GM12875 (cell line): Measurements from ENCODE around the gene NCEH1.

Experiments used
- H3K4me3 ChIP-seq: one replicate; pipeline ENCODE4 v1.5.1; 2011; ENCODE audit warnings: low read depth, low read length, control low read depth
- TF ChIP-seq, protein P1 (sequence below): IDR thresholded peaks from 2 replicates; pipeline ENCODE4 v1.5.1; 2011; ENCODE audit warnings: low read depth, mild to moderate bottlenecking, control low read depth, inconsistent platforms, low read length, moderate library complexity, borderline replicate concordance; ENCODE audit not compliant: insufficient read depth

NCEH1 gene

DNA sequence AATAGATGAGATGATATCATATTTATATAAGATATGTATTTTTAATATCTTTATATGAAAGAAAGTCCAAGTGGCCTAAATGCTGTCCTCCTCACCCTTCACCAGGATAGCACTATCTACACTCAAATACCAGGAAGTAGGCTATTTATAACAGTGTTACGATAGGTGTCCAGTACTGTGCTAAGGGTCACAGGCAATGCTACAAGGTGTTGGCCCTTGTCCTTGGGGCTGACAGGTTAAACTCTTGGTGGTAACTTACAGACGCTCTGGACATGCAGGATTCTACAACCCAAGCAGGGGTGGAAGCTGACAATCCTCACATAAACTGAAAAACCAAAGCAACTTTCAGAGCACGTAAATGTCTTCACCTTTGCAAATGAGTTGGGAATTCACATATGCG, 22.3 kb downstream of the NCEH1 start:
- no peak overlapping the region for H3K4me3 ChIP-seq
- TF ChIP-seq, protein P1, sequence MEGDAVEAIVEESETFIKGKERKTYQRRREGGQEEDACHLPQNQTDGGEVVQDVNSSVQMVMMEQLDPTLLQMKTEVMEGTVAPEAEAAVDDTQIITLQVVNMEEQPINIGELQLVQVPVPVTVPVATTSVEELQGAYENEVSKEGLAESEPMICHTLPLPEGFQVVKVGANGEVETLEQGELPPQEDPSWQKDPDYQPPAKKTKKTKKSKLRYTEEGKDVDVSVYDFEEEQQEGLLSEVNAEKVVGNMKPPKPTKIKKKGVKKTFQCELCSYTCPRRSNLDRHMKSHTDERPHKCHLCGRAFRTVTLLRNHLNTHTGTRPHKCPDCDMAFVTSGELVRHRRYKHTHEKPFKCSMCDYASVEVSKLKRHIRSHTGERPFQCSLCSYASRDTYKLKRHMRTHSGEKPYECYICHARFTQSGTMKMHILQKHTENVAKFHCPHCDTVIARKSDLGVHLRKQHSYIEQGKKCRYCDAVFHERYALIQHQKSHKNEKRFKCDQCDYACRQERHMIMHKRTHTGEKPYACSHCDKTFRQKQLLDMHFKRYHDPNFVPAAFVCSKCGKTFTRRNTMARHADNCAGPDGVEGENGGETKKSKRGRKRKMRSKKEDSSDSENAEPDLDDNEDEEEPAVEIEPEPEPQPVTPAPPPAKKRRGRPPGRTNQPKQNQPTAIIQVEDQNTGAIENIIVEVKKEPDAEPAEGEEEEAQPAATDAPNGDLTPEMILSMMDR, result no peak

DNA sequence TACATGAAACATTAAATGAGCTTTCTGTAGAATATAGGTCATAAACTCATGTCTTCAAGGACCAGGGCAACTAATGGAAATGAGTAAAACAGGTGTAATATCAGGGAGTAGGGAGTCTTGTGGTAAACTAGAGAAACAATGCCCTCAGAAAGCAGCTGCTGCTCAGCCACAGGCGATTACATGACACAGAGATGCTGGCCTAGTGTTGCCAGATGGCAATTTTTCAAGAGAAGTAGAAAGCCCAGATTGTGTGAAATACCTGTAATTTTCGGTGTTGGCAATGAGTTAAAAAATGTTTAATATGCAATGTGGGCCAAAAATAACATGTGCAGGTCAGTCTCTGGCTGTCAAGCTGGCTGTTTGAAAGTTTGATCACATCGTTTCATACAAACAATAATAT, 23.4 kb downstream of the NCEH1 start:
- no peak overlapping the region for H3K4me3 ChIP-seq
- TF ChIP-seq, protein P1, result no peak

DNA sequence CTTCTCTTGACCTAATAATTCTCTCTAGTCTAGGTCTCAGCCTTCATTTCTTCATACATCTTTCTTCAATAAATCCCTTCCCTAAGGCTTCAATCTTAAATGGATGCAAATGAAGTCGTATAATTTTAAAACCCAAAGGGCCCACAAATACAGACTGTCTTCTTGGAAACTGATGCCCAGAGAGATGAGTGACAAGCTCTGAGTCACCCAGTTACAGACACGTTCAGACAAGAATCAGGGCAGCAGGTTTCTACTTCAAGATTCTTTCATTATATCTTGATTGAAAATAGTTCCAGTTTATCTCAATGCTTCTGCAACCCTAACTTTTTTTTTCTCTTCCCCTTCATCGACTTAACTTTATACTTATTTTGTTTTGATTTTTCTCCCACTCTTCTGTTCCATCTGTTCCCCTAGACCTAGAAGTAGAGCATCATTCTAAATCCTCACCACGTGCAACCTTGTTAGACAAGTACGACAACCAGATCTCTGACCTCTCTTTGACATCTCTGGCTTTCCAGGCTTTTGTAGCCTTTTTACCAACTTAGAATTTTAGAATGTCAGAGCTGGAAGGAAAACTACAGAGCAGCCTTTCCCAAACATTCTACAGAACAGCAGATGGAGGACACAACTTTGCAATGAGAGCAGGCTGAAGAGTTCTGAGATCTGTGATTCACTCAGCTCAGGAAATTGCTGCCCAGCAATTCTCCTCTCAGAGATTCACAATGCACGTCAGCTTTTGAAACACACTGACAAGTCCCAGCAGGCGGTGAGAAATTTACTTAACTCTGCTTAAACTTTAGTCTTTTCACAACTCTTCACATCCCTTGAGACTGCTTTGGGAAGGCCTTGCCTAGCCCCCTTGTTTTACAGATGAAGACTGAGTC, 25.3 kb downstream of the NCEH1 start:
- H3K4me3 ChIP-seq, result no peak overlapping the region
- TF ChIP-seq, protein P1, result no peak

DNA sequence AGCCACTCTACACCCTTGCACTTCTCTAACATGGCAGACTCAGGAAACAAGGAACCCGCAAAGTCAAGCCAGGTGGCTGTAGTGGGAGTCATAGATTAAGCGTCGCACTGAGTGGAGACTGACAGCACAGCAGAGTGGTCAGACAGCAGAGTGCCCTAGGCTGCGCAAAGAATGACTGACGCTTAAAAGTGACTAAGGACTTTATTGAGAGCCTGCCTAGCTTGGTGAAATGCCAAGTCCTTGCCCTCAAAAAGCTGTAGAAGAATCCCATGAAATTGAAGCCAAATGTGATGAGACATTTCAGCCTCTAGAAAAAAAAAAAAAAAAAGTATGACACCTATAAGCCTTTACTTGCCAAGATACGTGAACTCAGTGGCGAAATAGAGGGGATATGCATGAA, 30.2 kb downstream of the NCEH1 start:
- TF ChIP-seq, protein P1, result no peak
- H3K4me3 ChIP-seq, result no peak overlapping the region

DNA sequence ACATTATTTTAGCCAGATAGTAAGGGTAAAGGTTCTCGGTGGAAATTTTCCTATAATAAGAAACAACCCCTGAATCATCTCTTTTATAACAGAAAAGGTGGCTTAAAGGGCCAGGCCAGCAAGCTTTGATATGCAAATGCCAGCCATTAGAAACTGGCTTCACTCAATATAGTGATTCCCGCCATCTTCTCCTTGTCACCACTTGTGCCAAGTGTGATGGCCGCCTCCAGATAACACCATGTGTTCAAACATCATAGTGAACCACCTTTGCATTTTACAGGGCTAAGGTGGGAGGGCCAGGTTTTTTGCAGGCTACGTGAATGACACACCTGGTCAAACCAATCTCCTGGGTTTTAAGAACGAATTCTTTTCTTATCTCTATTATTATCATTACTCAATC, 31.3 kb downstream of the NCEH1 start:
- TF ChIP-seq, protein P1, result no peak
- no peak overlapping the region for H3K4me3 ChIP-seq

DNA sequence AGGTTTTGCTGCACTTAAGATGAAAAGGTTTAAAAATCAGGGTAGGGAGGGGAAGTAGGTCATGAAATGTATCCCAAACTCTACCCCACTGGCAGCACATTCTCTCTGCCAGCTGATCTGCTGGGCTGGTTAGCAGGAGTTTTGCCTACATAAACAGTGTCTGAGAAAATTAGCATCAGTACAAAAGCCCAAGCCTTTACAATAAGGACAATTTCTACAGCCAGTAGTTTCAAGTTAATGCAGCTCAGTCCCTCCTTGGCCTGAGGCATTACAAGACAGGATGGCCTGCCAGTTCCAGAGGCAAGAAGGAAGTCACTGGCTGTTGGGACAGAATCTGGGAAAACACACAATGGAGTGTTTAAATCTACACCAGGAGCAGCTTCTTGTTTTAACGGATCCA, 32.8 kb downstream of the NCEH1 start:
- no peak overlapping the region for H3K4me3 ChIP-seq
- TF ChIP-seq, protein P1, result no peak
